AG10803 (cell line): Measurements from ENCODE around the gene CRNKL1.

Source experiments
- DNase-seq: peaks from one replicate; pipeline ENCODE4 v3.0.0; 2010; ENCODE audit warnings: low read depth
- H3K4me3 ChIP-seq: 2 replicates; pipeline ENCODE4 v1.5.1; 2011; ENCODE audit warnings: mild to moderate bottlenecking, low read length, control low read depth
- TF ChIP-seq, protein P1 (sequence below): conservative IDR thresholded peaks from 2 replicates; pipeline ENCODE4 v1.5.1; 2011; ENCODE audit warnings: mild to moderate bottlenecking, low read length, control low read depth, inconsistent platforms

CRNKL1 gene

DNA sequence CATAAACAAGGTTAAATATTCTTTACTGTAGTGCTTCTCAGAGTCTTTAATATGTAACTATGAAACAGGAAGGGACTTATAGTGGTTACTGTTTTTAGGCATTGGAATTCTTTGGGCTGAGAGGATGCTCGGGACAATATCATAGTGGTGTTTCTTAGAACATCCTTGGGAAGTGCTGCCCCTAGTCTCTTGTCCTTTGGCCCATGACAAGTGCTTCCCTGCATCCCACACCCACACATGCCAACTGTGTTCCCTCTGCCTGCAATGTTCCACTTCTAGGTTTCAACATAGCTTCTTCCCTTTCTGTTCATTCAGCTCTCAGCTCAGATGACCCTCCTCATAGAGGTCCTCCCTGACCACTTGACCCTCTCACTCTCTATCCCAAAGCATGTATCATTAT, 37.7 kb upstream of the CRNKL1 start:
- no peak overlapping the region for H3K4me3 ChIP-seq
- no peak for DNase-seq
- TF ChIP-seq, protein P1, sequence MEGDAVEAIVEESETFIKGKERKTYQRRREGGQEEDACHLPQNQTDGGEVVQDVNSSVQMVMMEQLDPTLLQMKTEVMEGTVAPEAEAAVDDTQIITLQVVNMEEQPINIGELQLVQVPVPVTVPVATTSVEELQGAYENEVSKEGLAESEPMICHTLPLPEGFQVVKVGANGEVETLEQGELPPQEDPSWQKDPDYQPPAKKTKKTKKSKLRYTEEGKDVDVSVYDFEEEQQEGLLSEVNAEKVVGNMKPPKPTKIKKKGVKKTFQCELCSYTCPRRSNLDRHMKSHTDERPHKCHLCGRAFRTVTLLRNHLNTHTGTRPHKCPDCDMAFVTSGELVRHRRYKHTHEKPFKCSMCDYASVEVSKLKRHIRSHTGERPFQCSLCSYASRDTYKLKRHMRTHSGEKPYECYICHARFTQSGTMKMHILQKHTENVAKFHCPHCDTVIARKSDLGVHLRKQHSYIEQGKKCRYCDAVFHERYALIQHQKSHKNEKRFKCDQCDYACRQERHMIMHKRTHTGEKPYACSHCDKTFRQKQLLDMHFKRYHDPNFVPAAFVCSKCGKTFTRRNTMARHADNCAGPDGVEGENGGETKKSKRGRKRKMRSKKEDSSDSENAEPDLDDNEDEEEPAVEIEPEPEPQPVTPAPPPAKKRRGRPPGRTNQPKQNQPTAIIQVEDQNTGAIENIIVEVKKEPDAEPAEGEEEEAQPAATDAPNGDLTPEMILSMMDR, result no peak

DNA sequence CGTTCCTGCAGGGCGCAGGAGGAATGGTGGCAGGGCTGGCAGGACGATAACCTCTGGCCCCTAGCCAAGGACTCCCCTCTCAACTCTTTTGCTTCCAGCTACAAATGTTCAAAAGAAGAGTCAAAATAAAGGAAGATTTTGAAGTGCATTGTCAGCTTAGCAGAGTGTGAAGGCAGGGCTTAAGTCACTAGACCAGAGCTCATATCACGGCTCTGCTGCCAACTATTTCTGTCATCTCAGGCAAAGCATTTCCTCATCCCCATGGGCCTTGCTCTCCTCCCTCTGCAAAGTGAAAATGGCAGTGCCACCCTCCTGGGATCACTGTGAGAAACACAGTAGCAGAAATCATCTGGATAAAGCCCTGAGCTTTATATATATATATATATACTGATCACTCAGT, 36.8 kb upstream of the CRNKL1 start:
- no peak overlapping the region for H3K4me3 ChIP-seq
- TF ChIP-seq, protein P1, result no peak
- DNase-seq, result no peak

DNA sequence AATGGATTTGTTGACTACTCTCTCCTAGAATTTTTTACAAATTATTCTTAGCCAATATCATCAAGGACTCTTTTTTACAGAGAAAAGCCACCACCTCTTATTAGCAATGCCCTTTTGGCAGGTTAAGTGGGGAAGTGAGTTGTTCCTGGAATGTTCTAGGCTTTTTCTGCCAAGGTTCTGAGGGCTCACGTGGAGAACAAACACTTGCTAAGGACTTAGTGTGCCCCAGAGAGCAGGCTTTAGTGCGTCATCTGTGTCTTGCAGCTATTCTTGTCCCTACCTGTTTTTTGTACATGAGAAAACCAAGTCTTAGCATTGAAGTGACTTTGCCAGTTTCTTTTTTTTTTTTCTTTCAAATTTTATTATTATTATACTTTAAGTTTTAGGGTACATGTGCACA, 33.5 kb upstream of the CRNKL1 start:
- no peak overlapping the region for H3K4me3 ChIP-seq
- no peak for DNase-seq
- TF ChIP-seq, protein P1, result no peak

DNA sequence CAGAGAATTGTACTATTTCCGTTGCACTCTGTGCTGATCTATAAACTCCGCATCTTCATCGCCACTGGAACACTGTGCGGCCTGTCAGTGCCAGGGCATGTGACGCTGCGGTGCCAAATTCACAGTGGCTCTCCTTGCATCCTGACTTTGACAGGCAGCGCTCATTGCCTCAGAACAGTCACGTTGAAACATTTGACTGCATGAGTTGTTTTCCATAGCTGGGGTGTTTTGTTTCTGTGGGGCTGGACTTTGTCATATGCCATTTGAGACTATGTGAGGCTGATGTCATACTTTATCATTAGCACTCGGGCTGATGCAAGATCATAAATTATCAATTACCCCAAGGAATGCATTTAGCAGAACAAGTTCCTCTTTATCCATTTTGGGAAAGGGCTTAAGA, 32.8 kb upstream of the CRNKL1 start:
- TF ChIP-seq, protein P1, result no peak
- DNase-seq, result no peak

GRCh38 chr20:20084296-20084752, 32.1 kb upstream of the CRNKL1 start:
- no peak overlapping the region for H3K4me3 ChIP-seq
- no peak for DNase-seq
- TF ChIP-seq, protein P1, result no peak

More for the DNA sequence above, 32.8 kb upstream of the CRNKL1 start:
- no peak overlapping the region for H3K4me3 ChIP-seq

DNA sequence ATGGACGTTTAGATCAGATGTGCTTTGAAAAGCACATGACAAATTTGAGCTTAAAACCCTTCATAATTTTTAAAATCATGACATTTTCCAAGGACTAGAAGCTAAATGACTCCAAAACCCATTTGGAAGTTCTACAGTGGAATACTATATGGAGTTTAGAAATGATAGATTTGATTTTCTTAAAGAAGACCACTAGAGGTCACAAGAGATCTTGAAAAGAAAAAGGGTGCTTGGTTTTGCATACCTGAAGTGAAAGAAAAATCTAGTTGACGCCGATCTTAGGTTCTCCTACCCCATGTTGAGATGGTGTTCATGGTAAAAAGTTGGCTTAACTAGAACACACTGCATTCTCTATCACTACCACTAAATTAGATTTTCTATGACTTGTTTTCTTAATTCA, 31.5 kb upstream of the CRNKL1 start:
- H3K4me3 ChIP-seq, result no peak overlapping the region
- TF ChIP-seq, protein P1, result peak; percentile 58
- peak; percentile 20 for DNase-seq

DNA sequence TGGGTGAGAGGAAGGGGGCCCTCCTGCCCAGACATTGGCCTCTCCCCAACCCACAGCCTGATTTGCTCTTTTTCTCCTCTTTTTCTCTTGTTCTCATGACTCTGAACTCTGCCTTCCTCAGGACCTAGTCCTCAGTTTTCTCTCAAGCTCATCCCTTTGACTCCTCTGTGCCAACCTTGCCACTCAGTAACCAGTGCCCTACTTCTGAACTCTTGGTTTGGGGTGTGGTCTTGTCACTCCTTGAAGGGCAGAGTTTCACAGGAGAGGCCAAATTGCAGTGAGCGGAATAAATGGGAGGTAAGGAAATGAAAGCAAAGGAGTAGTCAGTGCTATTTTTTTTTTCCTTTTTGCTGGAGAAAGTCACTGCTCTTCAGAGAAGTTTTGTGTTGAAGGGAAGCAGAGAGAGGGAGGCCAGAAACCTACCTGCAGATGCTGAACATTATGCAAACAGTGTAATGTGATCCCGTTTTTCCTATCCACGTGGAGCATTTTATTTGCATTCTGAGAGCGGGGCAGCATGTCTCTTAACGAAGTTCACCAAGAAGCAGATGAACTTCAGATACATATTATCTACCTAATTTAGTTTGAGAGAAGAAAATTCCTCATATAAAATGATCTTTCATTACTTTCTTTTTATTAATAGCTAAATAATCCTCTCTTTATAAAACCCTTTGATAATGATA, 27.0 kb upstream of the CRNKL1 start:
- H3K4me3 ChIP-seq, result no peak overlapping the region
- no peak for DNase-seq
- TF ChIP-seq, protein P1, result no peak
